SKM-1 (cell line): ENCODE data around the gene NEURL2.
"Not testable (repeated sequence)": the region's sequence is repeated elsewhere in the genome, so short reads cannot be mapped to it uniquely, and the experiment has no call there.

Source experiments
- DNase-seq: peaks from one replicate; lab custom pipeline; 2025; ENCODE audit not compliant: unreplicated experiment; lab: John Stamatoyannopoulos, UW

The NEURL2 gene, protein sequence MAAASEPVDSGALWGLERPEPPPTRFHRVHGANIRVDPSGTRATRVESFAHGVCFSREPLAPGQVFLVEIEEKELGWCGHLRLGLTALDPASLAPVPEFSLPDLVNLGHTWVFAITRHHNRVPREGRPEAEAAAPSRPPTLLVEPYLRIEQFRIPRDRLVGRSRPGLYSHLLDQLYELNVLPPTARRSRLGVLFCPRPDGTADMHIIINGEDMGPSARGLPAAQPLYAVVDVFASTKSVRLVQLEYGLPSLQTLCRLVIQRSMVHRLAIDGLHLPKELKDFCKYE

DNA sequence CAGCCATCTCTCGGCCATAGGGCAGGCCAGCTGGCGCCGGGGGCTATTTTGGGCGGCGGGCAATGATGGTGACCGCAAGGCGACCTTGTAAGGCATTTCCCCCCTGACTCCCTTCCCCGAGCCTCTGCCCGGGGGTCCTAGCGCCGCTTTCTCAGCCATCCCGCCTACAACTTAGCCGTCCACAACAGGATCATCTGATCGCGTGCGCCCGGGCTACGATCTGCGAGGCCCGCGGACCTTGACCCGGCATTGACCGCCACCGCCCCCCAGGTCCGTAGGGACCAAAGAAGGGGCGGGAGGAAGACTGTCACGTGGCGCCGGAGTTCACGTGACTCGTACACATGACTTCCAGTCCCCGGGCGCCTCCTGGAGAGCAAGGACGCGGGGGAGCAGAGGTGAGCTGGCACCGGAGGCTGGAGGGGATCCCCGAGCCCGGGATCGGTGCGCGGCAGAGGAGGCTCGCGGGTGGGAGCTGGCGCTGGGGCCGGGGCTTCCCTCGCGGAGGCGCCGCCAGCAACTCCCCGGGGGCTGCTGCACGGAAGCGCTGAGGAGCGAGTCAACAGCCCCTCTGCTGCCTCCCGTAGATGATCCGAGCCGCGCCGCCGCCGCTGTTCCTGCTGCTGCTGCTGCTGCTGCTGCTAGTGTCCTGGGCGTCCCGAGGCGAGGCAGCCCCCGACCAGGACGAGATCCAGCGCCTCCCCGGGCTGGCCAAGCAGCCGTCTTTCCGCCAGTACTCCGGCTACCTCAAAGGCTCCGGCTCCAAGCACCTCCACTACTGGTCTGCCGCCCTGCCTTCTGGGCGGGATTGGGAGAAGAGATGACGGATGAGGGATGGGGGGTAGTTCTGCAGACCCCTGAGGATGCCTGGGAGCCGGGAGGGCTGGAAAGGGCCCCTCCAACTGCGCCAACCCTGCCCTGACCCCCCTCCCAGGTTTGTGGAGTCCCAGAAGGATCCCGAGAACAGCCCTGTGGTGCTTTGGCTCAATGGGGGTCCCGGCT is at the start of gene NEURL2, which contains the start of gene CTSA:
NEURL2 (minus strand) TSS at position 224 of the 999 bp plus-strand sequence; CDS start at position 7, 217 bp downstream.
CTSA (plus strand) TSS at position 351 of the 999 bp plus-strand sequence; CDS start at position 585, 234 bp downstream.
- DNase-seq: peak; percentile 48

DNA sequence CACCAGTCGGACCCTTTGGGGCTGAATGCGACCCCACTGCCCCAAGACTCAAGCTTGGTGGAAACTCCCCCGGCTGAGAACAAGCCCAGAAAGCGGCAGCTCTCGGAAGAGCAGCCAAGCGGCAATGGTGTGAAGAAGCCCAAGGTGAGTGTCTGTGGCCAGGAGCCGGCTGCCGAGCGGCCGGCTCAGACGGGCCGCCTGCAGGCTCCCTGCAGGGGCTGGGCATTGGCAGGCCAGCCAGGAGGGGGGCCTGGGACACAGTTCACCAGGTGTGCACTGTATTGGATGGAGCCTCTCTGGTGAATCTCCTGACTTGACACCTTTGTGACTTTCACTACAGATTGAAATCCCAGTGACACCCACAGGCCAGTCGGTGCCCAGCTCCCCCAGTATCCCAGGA is 49.5 kb upstream of the NEURL2 start:
- DNase-seq: no peak

DNA sequence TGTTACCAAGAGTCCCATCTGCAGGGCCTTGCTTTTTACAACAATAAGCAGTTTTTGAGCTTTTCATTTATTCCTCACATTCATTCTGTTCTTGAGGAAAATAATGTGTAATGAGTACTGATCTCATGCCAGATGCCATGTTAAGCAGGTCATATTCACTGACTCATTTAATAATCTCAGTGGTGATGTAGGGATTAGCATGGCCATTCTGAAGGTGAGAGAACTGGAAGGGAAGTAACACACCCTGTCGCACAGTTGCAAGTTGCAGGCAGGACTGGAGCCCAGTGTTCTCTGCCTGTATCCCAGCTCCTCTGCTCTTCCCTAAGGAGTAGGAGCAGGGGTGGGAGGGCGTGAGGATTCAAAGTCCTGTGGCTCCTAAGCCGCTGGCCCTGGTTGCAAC is 49.0 kb upstream of the NEURL2 start:
- no peak for DNase-seq

DNA sequence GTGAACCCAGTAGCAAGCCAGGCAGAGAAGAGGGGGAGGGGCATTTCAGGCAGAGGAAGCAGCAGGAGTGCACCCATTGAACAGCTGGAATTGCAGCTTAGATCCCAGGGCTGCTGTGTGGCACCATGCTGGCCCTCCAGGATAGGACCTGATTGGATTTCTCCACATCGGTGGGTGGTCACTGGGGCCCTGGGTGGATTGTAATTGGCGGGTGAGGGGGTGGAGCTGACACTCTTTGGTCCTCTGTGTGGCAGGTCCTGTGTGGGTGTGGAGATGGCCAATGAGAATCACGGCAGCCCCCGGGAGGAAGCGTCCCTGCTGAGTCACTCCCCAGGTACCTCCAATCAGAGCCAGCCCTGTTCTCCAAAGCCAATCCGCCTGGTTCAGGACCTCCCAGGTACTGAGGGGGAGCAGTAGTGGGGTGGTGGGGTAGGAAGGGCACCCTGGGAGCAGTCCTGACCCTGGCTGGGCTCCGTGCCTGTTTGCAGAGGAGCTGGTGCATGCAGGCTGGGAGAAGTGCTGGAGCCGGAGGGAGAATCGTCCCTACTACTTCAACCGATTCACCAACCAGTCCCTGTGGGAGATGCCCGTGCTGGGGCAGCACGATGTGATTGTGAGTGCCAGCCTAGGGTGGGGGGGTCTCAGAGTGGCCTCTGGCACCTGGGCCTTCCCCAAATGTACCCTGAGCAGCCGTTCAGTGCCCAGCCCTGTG is 47.9 kb upstream of the NEURL2 start:
- DNase-seq: no peak

DNA sequence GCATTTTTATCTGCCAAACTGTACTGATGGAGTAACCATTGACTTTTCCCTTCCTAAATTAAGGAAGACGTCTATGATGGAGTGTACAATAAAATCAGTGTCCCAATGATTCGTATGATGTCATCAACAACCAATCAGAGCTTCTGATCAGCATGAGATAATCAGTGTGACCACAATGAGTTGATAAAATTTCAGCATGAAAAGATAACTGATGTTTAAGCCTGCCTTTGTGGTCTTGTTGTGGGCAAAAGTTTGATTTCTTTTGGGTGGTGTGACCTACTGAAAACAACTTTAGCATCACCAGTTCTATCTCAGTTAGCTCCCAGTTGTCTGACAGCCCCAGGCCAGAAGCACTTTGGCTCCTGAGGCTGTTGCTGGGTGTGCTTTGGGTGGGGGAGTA is 46.8 kb upstream of the NEURL2 start:
- no peak for DNase-seq

DNA sequence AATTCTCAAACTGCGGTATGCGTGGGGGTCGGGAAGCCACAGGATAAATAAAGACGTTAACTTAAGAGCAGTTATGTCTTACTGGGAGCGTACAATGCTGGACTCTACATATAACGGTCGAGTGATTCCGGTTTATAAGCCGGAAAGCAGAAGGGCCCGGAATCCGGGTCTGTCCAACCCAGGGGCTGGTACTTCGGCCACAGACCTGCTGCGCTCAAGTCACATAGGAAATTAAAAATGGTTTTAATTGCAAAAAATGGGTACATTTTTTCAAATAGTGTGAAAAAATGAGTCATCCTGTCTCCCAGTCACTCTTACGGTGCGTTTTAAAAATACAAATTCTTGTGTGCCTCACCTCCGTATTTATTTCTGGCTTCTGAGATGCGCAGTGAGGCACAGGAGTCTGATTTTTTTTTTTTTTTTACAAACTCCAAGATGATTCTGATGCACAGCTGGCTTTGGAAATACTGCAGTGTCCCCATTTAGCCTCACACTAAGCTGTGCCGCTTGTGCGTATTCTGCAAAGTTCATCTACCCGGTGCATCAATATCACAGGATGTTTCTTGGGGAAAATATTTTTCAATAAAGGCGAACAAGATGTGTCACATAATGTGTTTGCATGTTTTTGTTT is 44.5 kb upstream of the NEURL2 start:
- no peak for DNase-seq

DNA sequence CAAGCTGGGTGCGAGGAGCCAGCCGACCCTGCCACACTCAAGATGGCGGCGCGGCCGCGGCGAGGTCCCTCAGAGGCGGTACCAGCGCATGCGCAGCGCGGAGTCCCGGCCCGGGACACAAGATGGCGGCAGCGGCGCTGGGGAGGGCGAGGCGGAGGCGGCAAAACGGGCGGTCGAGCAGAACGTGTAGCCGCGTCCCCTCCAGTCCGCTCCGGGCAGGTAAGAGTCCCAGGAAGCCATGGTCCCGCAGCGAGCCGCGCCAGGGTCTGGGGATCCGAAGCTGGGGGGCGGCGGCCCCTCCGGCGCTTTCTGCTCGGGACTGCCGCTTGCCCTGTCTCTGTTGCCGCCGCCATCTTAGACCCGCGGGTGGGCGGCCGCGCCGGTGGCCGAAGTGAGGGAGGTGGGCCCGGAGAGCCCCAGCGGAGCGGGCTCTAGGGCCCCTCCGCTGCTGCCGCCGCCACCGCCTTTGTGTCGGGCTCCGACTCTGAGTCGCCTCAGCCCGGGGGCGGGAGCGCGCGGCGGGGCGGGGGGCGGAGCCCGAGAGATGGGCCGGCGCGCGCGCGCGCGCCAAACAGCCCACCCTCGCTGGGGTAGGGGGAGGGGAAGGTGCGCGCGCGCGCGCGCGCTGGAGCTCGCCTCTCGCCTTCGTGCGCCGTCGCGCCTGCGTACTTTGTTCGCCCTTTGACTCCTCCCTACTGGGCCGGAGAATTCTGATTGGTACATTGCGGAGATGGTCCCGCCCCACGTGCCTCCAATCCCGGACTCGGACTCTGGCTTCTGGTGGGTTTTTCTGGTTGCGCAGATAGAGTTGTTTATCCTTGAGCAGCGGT is 43.8 kb upstream of the NEURL2 start, which contains the start of gene PCIF1:
PCIF1 (plus strand) TSS at position 98 of the 830 bp plus-strand sequence. CDS start 4,317 bp downstream, outside the sequence.
- DNase-seq: peak; percentile 91

DNA sequence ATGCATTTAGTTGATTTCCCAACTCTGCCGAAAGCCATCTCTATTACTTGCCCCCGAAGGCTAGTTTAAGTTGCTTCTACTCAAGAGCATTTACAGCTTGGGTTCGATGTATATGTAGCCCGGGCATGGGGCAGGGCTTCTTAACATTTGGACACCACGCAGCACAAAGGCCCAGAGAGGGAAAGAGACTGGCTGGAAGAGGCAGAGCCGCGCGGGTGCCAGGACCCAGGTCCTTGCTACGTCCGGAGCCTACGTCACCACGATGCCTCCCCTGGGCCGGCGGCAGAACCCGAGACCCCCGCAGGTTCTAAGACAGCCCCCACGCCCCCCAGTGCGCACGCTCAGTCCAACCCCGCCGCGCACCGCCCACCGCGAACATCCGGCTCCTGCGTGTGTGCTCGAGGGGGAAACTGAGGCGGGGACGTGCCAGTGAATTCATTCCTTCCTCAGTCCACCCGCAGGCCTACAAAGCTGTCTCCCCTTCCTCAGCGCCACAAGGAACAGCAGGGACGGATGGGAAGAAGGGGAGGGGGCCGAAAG is 43.1 kb upstream of the NEURL2 start:
- no peak for DNase-seq

DNA sequence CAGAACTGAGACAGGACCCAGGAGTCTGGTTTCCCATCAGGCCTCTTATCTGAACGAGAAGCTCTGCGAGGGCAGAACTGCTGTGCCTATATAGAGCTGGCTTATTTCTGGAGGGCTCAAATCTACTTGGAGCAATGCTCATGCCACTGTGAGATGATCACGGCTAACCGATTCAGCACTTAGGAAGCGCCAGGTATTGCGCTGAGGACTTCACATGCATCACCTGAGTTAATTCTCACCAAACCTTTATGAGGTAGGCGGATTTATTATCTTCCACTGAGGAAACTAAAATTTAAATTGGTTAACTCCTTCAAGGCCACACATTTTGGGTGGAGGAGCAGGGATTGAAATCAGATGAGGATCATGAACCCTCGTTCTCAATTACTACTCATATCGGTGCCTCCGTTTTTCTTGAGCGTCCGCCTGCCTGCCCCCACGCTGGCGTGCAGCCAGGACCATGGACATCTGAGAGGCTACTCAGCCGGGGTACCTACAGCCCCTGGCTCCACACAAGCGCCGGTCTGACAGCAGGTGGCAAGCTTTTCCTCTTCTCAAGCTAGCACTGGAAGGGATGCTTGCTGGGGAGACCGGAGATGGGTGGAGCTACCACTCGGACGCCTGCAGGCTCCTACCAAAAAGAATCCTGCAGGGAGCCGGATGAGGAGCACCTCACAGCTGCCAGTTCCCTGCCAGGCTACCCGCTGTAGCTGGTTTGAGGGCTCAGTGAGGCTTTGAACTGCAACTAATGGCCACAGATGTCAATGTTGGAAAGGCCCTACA is 42.4 kb upstream of the NEURL2 start:
- peak; percentile 54 for DNase-seq

DNA sequence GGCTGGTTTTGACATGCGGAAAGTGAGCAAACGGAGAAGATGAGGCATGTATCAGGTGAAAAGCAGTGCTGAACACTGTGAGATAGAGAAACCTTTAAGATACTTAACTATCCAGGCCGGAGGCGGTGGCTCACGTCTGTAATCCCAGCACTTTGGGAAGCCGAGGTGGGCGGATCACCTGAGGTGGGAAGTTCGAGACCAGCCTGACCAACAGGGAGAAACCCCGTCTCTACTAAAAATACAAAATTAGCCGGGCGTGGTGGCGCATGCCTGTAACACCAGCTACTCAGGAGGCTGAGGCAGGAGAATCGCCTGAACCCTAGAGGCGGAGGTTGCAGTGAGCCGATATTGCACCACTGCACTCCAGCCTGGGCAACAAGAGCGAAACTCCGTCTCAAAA is 40.7 kb upstream of the NEURL2 start:
- DNase-seq: not testable (repeated sequence)

DNA sequence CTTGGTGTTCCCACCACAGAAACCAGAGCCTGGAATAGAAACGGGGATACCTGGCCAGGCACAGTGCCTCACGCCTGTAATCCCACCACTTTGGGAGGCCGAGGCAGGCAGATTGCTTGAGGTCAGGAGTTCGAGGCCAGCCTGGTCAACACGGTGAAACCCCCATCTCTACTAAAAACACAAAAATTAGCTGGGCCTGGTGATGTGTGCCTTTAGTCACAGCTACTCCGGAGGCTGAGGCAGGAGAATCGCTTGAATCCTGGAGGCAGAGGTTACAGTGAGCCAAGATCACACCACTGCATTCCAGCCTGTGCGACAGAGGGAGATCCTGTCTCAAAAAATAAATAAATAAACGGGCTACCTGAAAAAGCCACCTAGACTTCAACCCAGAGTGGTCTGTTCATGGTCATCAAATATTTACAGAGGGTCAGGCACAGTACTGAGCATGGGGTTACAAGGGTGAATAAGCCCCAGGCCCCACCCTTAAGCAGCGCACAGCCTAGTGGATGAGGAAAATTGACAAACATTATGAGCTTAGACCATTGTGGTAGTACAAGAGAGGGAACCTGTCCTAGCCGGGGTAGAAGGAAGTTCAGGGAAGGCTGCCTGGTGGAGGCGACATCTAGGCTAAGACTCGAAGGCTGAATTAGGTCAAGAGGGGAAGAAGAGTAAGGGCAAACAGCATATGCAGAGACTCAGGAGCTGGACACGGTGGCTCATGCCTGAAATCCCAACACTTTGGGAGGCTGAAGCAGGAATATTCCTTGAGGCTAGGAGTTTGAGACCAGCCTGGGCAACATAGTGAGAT is 36.3 kb upstream of the NEURL2 start:
- DNase-seq: no peak

DNA sequence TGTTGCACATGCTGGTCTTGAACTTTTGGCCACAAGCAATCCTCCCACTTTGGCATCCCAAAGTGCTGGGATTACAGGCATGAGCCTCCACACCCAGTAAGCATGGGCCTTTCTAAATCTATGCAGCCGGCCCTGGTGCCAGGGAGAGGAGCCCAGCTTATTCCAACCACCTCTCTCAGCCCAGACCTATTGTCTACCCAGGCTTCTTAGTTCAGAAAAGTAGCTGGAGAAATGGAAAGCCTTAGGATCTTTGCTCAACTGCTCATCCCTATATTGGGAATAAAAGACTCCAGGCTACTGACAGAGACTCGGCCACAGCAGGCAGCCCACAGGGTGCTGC is 35.7 kb upstream of the NEURL2 start:
- DNase-seq: no peak

DNA sequence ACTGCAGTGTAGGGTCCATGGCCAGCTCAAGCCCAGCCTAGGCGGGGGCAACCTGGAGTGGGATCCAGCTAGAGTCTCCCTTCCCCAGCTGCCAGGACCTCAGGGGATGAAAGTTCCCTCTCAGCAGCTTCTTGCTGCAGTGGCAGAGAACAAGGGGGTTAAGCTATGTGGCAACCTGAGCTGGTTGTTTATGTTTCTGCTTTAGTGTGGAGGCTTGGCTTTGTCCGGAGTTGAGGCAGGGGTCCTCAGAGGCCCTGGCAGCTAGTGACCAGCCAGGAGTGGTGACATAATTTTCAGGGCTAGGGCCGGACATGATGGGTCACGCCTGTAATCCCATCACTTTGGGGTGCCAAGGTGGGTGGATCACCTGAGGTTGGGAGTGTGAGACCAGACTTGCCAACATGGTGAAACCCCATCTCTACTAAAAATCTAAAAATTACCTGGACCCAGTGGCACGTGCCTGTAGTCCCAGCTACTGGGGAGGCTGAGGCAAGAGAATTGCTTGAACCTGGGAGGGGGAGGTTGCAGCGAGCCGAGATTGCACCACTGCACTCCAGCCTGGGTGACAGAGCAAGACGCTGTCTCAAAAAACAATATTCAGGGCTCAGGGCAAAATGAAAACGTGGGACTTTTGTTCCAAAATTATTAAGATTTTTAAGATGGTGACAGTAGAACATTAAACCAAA is 35.0 kb upstream of the NEURL2 start:
- no peak for DNase-seq

DNA sequence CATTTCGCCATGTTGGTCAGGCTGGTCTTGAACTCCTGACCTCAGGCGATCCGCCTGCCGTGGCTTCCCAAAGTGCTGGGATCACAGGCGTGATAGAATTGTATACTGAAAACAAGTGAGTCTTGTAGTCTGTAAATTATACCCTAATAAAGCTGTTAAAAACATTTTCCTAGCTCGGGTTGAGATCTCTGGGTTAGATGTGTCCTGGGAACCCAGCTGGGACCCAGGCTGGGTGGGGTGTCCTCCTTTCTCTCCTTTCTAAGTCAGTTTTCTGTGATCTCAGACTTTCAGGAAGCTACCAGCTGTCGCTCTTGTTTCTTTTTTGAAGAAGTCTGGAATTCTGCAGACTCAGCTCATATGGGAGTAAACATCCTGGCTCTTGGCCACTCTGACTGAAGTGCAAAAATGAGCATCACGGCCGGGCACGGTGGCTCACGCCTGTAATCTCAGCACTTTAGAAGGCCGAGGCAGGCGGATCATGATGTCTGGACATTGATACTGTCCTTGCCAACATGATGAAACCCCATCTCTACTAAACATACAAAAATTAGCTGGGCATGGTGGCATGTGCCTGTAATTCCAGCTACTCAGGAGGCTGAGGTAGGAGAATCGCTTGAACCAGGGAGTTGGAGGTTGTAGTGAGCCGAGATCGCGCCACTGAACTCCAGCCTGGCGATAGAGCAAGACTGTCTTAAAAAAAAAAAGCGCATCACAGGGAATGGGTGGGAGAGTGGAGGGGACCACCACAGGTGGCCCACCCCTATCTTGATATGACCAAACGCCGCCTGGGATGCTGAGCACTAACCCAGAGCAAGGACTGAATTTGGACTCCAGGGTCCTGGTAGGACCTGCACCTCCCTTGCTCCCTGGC is 33.6 kb upstream of the NEURL2 start:
- no peak for DNase-seq

DNA sequence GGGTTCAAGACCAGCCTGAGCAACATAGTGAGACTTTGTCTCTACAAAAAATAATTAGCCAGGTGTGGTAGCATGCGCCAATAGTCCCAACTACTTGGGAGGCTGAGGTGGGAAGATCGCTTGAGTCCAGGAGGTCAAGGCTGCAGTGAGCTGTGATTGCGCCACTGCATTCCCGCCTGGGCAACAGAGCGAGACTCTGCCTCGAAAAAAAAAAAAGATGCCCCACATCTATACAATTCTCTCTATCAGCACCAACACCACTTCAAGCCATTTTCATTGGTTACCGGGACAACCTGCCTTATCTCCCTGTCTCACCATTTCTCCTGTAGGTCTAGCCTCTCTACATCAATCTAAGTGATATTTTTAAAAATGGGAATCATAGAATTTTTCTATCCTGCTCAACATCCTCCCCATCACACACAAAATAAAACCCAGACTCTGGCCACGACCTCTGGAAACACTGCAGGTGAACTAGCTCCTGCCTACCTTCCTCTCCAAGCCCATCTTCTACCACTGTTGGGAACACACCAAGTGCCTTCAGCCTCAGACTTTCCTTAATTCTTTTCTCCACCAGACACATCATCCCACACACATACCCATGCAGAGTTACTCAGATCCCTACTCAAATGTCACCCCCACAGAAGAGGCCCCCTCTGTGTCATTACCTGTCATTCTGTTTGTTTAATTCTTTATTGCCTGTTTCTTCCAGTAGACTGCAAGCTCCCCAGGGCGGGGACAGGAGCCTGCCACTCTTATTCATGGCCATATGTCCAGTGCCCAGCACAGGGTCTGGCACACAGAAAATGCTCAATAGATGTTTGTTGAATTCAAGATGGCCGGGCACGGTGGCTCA is 30.6 kb upstream of the NEURL2 start:
- no peak for DNase-seq
